ENCODE data around the gene IGLL5.

Gene IGLL5

GRCh38 chr22:22858559-22858937, 29.1 kb upstream of the IGLL5 start:
- no peak overlapping the region for H3K4me3 ChIP-seq (ENCODE audit: control insufficient read depth, low read depth, low read length)
- DNase-seq (ENCODE audit: low read depth): no peak
- no peak for TF ChIP-seq CTCF (IDR thresholded peaks at IDR 0.05; ENCODE audit: control insufficient read depth, insufficient read depth, low read depth, low read length, missing control alignments)

GRCh38 chr22:22863001-22863400, 24.6 kb upstream of the IGLL5 start:
- H3K4me3 ChIP-seq (ENCODE audit: control insufficient read depth, low read depth, low read length): no peak overlapping the region
- no peak for DNase-seq (ENCODE audit: low read depth)
- TF ChIP-seq CTCF (IDR thresholded peaks at IDR 0.05; ENCODE audit: control insufficient read depth, insufficient read depth, low read depth, low read length, missing control alignments): no peak

DNA sequence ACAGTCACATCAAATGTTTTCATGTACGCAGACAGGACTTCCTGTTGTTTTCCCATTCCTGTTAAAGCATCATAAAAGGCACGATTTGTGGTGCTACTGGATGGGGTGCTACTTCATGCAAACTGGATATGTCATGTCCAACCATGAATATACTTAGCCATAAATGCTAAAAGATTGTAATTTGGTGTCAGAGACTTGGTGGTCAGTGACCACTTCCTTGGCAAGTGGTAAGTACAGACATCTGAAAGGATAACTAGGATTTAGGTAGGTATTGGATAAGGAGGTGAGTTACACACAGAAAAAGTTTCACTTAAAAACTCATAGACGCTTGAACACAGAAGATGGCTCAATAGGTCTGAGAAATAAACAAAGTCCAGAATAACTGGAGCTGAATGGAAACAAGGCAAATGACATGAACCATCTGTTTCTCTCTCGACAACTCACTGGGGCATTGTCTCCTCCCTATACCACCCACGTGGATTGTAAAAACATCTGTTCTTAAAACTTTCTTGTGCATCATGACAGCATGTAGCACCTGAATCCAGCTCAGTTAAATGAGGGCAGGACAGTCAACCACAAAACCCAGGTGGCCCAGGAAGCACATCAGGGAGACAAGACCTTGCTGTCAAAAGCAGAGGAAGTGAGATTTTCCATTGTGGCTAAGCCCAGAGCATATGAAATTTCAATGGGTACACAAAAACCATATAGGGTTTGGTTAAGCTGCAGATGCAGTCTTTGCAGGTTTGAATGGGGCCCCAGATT, 22.1 kb upstream of the IGLL5 start:
- no peak for TF ChIP-seq CTCF (IDR thresholded peaks at IDR 0.05; ENCODE audit: control insufficient read depth, insufficient read depth, low read depth, low read length, missing control alignments)
- no peak for DNase-seq (ENCODE audit: low read depth)
- no peak overlapping the region for H3K4me3 ChIP-seq (ENCODE audit: control insufficient read depth, low read depth, low read length)

DNA sequence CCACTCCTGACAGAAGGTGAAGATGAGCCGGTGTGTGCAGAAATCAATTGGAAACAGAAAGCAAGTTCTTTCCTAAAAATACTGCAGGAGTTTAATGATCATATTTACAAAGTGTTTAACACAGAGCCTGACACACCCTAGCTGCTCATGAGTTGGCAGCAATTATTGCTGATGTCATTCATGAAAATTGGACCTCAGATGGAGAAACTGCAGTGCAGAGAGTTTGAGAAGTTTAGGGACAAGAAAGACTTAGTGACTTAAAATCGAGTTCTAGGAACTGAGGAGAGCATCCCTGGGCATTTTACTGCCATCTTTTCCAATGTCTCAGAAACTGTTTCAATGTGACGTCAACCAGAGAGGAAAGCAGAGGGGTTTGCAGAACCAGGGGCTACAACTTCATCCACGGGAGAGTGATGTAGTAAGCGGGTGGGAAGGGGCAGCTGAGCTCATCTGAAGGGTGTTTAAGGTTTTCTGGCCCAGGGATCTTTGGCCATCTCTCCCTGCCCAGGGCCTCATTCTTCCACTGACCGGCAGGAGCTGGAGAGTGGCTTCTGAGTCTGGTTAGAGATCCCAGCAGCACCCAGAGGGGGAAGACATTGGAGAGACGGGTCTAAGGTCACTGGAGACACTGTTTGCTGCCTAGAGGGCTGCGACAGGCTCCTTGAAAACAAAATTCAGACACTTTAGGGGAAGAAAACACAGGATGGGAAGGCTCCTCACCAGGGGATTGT, 21.1 kb upstream of the IGLL5 start:
- no peak overlapping the region for H3K4me3 ChIP-seq (ENCODE audit: control insufficient read depth, low read depth, low read length)
- no peak for TF ChIP-seq CTCF (IDR thresholded peaks at IDR 0.05; ENCODE audit: control insufficient read depth, insufficient read depth, low read depth, low read length, missing control alignments)
- DNase-seq (ENCODE audit: low read depth): no peak

DNA sequence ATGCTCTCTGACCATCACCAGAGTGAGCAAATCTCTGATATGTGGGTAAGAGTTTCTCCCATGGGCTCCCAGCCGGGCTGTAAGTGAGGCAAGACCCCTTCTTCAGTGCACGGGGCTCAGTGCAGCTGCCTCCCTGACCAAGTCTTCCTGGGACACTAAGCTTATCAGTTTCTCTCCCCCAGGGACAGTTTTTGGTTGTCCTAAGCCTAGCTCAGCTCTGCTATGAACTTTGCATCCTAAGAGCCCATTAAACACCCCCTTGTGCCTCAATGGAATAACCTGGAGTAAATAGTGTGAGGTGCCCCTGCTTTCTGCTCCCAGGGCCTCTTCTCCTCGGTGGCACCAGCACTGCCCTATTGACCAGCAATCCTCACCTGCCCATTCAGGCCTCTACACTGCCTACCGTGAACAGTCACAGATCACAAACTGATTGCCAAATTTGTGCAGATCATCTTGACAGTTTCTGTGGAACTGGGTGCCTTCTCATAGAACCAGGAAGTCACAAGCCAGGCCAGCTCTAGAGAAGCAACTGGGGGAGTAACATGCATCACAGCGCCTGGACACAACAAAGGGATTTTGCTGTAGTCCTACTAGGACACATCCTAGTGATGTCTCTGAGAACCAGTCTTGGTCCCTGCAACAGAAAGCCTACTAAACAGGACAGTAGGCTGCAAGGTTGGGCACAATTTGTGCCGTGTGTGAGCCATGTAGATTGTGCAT, 19.5 kb upstream of the IGLL5 start:
- no peak for TF ChIP-seq CTCF (IDR thresholded peaks at IDR 0.05; ENCODE audit: control insufficient read depth, insufficient read depth, low read depth, low read length, missing control alignments)
- H3K4me3 ChIP-seq (ENCODE audit: control insufficient read depth, low read depth, low read length): no peak overlapping the region
- no peak for DNase-seq (ENCODE audit: low read depth)

GRCh38 chr22:22870577-22871404, 16.8 kb upstream of the IGLL5 start:
- no peak overlapping the region for H3K4me3 ChIP-seq (ENCODE audit: control insufficient read depth, low read depth, low read length)
- no peak for DNase-seq (ENCODE audit: low read depth)

More at GRCh38 chr22:22870577-22871404, 16.8 kb upstream of the IGLL5 start:
- no peak for TF ChIP-seq CTCF (IDR thresholded peaks at IDR 0.05; ENCODE audit: control insufficient read depth, insufficient read depth, low read depth, low read length, missing control alignments)

Measured in AG09309 (cell line).